Activated naive CD4-positive, alpha-beta T cell (primary cell): ENCODE results near the gene ARSB.
"Not testable (repeated sequence)": the region's sequence is repeated elsewhere in the genome, so short reads cannot be mapped to it uniquely, and the experiment has no call there.

Source experiments
- DNase-seq, 4 experiments: peaks; one replicate each; lab custom pipeline; 2025; lab: John Stamatoyannopoulos, UW

The ARSB gene

GRCh38 chr5:78903353-78903752 lies 81.8 kb downstream of the ARSB start:
- no peak for DNase-seq

GRCh38 chr5:78899922-78900362 lies 85.2 kb downstream of the ARSB start:
- DNase-seq = no peak

GRCh38 chr5:78896132-78896531 lies 89.0 kb downstream of the ARSB start:
- no peak for DNase-seq

GRCh38 chr5:78895616-78896015 lies 89.5 kb downstream of the ARSB start:
- DNase-seq = no peak

GRCh38 chr5:78893940-78894677 lies 91.0 kb downstream of the ARSB start:
- DNase-seq = no peak

- no peak for DNase-seq
Measured at GRCh38 chr5:78890667-78891379, 94.3 kb downstream of the ARSB start.

GRCh38 chr5:78889369-78890140 lies 95.6 kb downstream of the ARSB start:
- DNase-seq = no peak

- no peak for DNase-seq
Measured at GRCh38 chr5:78888580-78889368, 96.3 kb downstream of the ARSB start.

- DNase-seq = no peak
Measured at GRCh38 chr5:78887384-78888118, 97.6 kb downstream of the ARSB start.

- DNase-seq = no peak
Measured at GRCh38 chr5:78886341-78887230, 98.5 kb downstream of the ARSB start.

GRCh38 chr5:78881884-78882283 lies 103.2 kb downstream of the ARSB start:
- no peak for DNase-seq

- DNase-seq = no peak
Measured at GRCh38 chr5:78879516-78879915, 105.6 kb downstream of the ARSB start.

- not testable (repeated sequence) for DNase-seq
Measured at GRCh38 chr5:78866076-78866475, 119.0 kb downstream of the ARSB start.

- DNase-seq = no peak
Measured at GRCh38 chr5:78858364-78858763, 126.7 kb downstream of the ARSB start.

GRCh38 chr5:78855026-78855425 lies 130.1 kb downstream of the ARSB start:
- DNase-seq = no peak

GRCh38 chr5:78851891-78852290 lies 133.2 kb downstream of the ARSB start:
- DNase-seq = not testable (repeated sequence)

- DNase-seq = no peak
Measured at GRCh38 chr5:78845470-78845869, 139.6 kb downstream of the ARSB start.

GRCh38 chr5:78843436-78843835 lies 141.7 kb downstream of the ARSB start:
- DNase-seq = no peak

GRCh38 chr5:78841767-78842166 lies 143.3 kb downstream of the ARSB start:
- DNase-seq = no peak

GRCh38 chr5:78838753-78839152 lies 146.4 kb downstream of the ARSB start:
- no peak for DNase-seq
